HCT116 (cell line): ENCODE results near the gene GLIPR1. TPM values are rescaled to one million over a fixed set of nuclear protein-coding genes. Genes with fewer than 3 reads are reported as not detected.

Source experiments
- ATAC-seq: fragments of 200-7000 bp; cut with Tn5 transposase; 2 replicates; pipeline ENCODE4 v1.9.1; 2020; ENCODE audit warnings: mild to moderate bottlenecking, moderate library complexity
- BruUV-seq: library from RNA; stranded (reverse); fragments of 400-500 nt; replicated peaks from 2 replicates; lab custom pipeline; 2021; lab: Mats Ljungman, UMichigan
- CTCF ChIA-PET: fragments of 300-600 bp; sonication (Branson Sonifier 250); formaldehyde crosslinking; loops from one replicate; lab custom pipeline; 2021; ENCODE audit warnings: antibody characterized with exemption; lab: Charles Lee
- POLR2A ChIA-PET: fragments of 300-600, 350-600 bp; sonication (Branson Sonifier 250); formaldehyde crosslinking; loops from one replicate; lab custom pipeline; 2021; ENCODE audit warnings: antibody characterized with exemption; lab: Charles Lee
- RAD21 ChIA-PET, 2 experiments: fragments of 300-600 bp; sonication (Branson Sonifier 250); formaldehyde crosslinking; loops; one replicate each; lab custom pipeline; 2023; ENCODE audit warnings: low total read pairs in 2 of 2; ENCODE audit not compliant: uncharacterized antibody in 2 of 2, unreplicated experiment in 2 of 2, low non-redundant PET in 1 of 2; lab: Charles Lee
- DNase-seq: peaks from one replicate; pipeline ENCODE4 v3.0.0-alpha.2; 2010; ENCODE audit warnings: low read depth, low spot score
- H2AFZ ChIP-seq: fragments of 200-600 bp; shearing (Covaris generic), sonication (generic); 2 replicates; pipeline ENCODE4 v1.6.1; 2017; ENCODE audit warnings: low read depth, mixed run types, mixed read lengths, antibody characterized with exemption, low read length; ENCODE audit not compliant: poor library complexity, severe bottlenecking
- H3K27ac ChIP-seq: 2 replicates; pipeline ENCODE4 v1.5.1; 2012; ENCODE audit warnings: low read depth, low read length
- H3K27me3 ChIP-seq: fragments of 200-600 bp; sonication (generic); 2 replicates; pipeline ENCODE4 v1.6.1; 2016; ENCODE audit warnings: mixed run types, low read length, mixed read lengths; ENCODE audit not compliant: insufficient read depth
- H3K36me3 ChIP-seq, 2 experiments: fragments of 200-500 bp in 1 of 2; fragments of 200-600 bp in 1 of 2; sonication (Bioruptor generic) in 1 of 2; sonication (generic) in 1 of 2; 2 replicates each; pipeline versions ENCODE4 v1.5.1 to v1.6.1; 2014 to 2016; ENCODE audit warnings: low read length in 2 of 2, inconsistent platforms in 1 of 2, mixed read lengths in 1 of 2, mixed run types in 1 of 2; ENCODE audit not compliant: insufficient read depth in 2 of 2, control insufficient read depth in 1 of 2
- H3K4me1 ChIP-seq, 2 experiments: fragments of 200-600 bp in 1 of 2; sonication (generic) in 1 of 2; 2 replicates each; pipeline versions ENCODE4 v1.5.1 to v1.6.1; 2012 to 2017; ENCODE audit warnings: low read length in 2 of 2, inconsistent platforms in 1 of 2, mild to moderate bottlenecking in 1 of 2, mixed read lengths in 1 of 2, mixed run types in 1 of 2, moderate library complexity in 1 of 2; ENCODE audit not compliant: insufficient read depth in 2 of 2, control insufficient read depth in 1 of 2
- H3K4me2 ChIP-seq: fragments of 200-600 bp; sonication (generic); 2 replicates; pipeline ENCODE4 v1.6.1; 2017; ENCODE audit warnings: mixed run types, low read length, mixed read lengths
- H3K4me3 ChIP-seq, 2 experiments: fragments of 200-600 bp in 1 of 2; sonication (generic) in 1 of 2; replicated peaks in 1 of 2; 2 replicates each; pipeline ENCODE4 v1.5.1; 2011 to 2016; ENCODE audit warnings: low read length in 2 of 2, control low read depth in 1 of 2, low read depth in 1 of 2, mild to moderate bottlenecking in 1 of 2, mixed read lengths in 1 of 2, mixed run types in 1 of 2
- H3K79me2 ChIP-seq: fragments of 200-600 bp; sonication (generic); 2 replicates; pipeline ENCODE4 v1.6.1; 2017; ENCODE audit warnings: mild to moderate bottlenecking, mixed run types, low read length, moderate library complexity, mixed read lengths; ENCODE audit not compliant: insufficient read depth
- H3K9ac ChIP-seq: fragments of 200-600 bp; sonication (generic); 2 replicates; pipeline ENCODE4 v1.6.1; 2016; ENCODE audit warnings: low read length, mixed read lengths
- H3K9me2 ChIP-seq: fragments of 200-600 bp; sonication (generic), shearing (Covaris generic); 2 replicates; pipeline ENCODE4 v1.6.1; 2017; ENCODE audit warnings: mixed run types, mild to moderate bottlenecking, moderate library complexity; ENCODE audit not compliant: insufficient read depth
- H3K9me3 ChIP-seq, 2 experiments: fragments of 200-500 bp in 1 of 2; fragments of 200-600 bp in 1 of 2; sonication (Bioruptor generic) in 1 of 2; sonication (generic) in 1 of 2; 2 replicates each; pipeline ENCODE4 v1.6.1; 2014 to 2017; ENCODE audit warnings: low read length in 2 of 2, mixed read lengths in 2 of 2, inconsistent platforms in 1 of 2, low read depth in 1 of 2, mild to moderate bottlenecking in 1 of 2, mixed run types in 1 of 2, moderate library complexity in 1 of 2; ENCODE audit not compliant: control insufficient read depth in 1 of 2, insufficient read depth in 1 of 2
- H4K20me1 ChIP-seq: fragments of 200-600 bp; sonication (generic), shearing (Covaris generic); 2 replicates; pipeline ENCODE4 v1.6.1; 2017; ENCODE audit warnings: mixed run types, mild to moderate bottlenecking, moderate library complexity; ENCODE audit not compliant: insufficient read depth
- CBX3 ChIP-seq: IDR thresholded peaks from 2 replicates; pipeline ENCODE4 v1.6.1; 2012; ENCODE audit warnings: low read depth
- CEBPB ChIP-seq: IDR thresholded peaks from 2 replicates; pipeline ENCODE4 v1.6.1; 2012; ENCODE audit warnings: low read depth
- ELF1 ChIP-seq: IDR thresholded peaks from 2 replicates; pipeline ENCODE4 v1.6.1; 2012; ENCODE audit warnings: low read depth, borderline replicate concordance
- EZH2 ChIP-seq: fragments of 200-600 bp; sonication (generic); IDR thresholded peaks from 2 replicates; pipeline ENCODE4 v1.6.1; 2017; ENCODE audit warnings: antibody characterized with exemption, mixed run types
- FOSL1 ChIP-seq: IDR thresholded peaks from 2 replicates; pipeline ENCODE4 v1.6.1; 2012; ENCODE audit warnings: low read depth
- JUND ChIP-seq: IDR thresholded peaks from 2 replicates; pipeline ENCODE4 v1.6.1; 2012
- MAX ChIP-seq: IDR thresholded peaks from 2 replicates; pipeline ENCODE4 v1.6.1; 2012
- SIN3A ChIP-seq: IDR thresholded peaks from 2 replicates; pipeline ENCODE4 v1.6.1; 2012; ENCODE audit warnings: low read depth
- SP1 ChIP-seq: IDR thresholded peaks from 2 replicates; pipeline ENCODE4 v1.6.1; 2012; ENCODE audit warnings: low read depth
- SRF ChIP-seq: IDR thresholded peaks from 2 replicates; pipeline ENCODE4 v1.6.1; 2012; ENCODE audit warnings: low read depth
- YY1 ChIP-seq: IDR thresholded peaks from 2 replicates; pipeline ENCODE4 v1.6.1; 2011; ENCODE audit warnings: low read length, low read depth, moderate library complexity, mild to moderate bottlenecking; ENCODE audit not compliant: insufficient replicate concordance; ENCODE audit errors: extremely low read depth
- ZFX ChIP-seq: fragments of 450-650 bp; IDR thresholded peaks from 2 replicates; pipeline ENCODE4 v1.6.1; 2017
- intact Hi-C: fragments of 100-400 bp; cut with micrococcal nuclease; formaldehyde crosslinking; loops from 2 replicates; pipeline ENCODE4 v1.10.0; 2022
- total RNA-seq: library from RNA; stranded (reverse); gene quantifications from one replicate; pipeline ENCODE4 v1.2.1, GENCODE V29; 2021; ENCODE audit not compliant: unreplicated experiment
- TF ChIP-seq, protein P1 (sequence below): IDR thresholded peaks from 2 replicates; pipeline ENCODE4 v1.6.1; 2012

The GLIPR1 gene
- total RNA-seq, 1 experiment from 2014 or later: 0.39 TPM

DNA sequence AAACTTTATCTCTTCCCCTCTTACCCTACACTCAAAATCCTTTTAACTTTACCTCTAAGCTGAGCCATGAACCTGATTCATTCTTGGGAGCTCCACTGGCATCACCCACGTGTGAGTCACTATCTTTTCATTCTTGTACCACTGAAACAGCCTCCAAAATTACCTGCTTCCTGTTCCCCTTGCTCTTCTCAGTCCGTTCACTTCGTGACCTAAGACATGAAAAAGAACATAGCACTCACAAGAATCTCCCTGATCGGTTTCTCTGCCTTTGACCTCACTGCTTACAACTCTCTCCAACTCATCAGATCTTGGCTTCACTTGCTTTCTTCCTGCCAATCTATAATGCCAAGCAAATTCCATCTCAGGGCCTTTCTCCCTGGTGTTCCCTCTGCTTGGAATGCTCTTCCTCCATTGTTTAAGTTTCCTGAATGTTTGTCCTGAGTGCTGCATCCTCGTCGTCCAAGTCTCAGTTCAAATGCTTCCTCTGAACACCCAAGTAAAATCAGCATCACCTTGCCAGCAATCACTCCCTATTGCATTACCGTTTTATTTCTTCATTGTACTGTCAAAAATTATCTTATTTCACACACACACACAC is 9.2 kb downstream of the GLIPR1 start (continued):
- TF ChIP-seq SRF (no peak), CBX3 (peak; percentile 86)
- TF ChIP-seq, protein P1, sequence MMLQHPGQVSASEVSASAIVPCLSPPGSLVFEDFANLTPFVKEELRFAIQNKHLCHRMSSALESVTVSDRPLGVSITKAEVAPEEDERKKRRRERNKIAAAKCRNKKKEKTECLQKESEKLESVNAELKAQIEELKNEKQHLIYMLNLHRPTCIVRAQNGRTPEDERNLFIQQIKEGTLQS: no peak; the same call in 1 of the 2 replicates

DNA sequence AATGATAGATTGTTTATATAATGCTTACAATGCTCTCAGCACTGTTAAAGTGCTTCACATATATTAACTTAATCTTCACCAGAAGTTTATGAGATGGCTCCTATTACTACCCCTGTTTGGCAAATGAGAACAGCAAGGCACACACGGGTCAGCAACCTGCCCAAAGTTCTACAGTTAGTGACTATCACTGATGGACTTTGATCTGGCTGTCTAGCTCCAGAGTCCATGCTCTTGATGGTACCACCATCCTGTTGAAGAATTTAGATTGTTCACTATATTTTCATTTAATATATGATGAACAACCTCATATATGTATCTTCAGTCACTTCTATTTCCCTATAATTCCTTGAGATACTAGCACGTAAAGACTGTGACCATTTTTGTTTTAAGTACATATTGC is 10.6 kb downstream of the GLIPR1 start:
- H3K36me3 ChIP-seq: peaks cover 0 to 6% of the 10 kb centered on the region in 2 experiments; a peak in 3 of 4 replicates
- H3K27me3 ChIP-seq: no peaks in the 10 kb centered on the region
- peak overlapping the region; percentile 2; the same call in 1 of the 2 replicates for H3K4me2 ChIP-seq
- H3K9me2 ChIP-seq: no peaks in the 10 kb centered on the region
- ChIA-PET RAD21 (no interaction called here), POLR2A (no interaction called here), CTCF (no interaction called here)
- BruUV-seq: no TSS peak
- H4K20me1 ChIP-seq: no peaks in the 10 kb centered on the region; the same call in 1 of the 2 replicates
- H3K27ac ChIP-seq: peak overlapping the region; percentile 82; the same call in 1 of the 2 replicates
- H3K4me1 ChIP-seq: peaks cover 23 to 52% of the 10 kb centered on the region in 2 experiments
- H3K4me3 ChIP-seq: no peak overlapping the region
- TF ChIP-seq ZFX (no peak), CBX3 (no peak), YY1 (no peak), EZH2 (no peak)
- intact Hi-C loops: loop anchor here (10.0 kb wide), 1 partner anchor 796 kb away; no protein-coding TSS in a partner anchor
- DNase-seq: no peak
- no peaks in the 10 kb centered on the region for H3K9me3 ChIP-seq
- no peak overlapping the region for H3K9ac ChIP-seq
- no peak overlapping the region for H2AFZ ChIP-seq
- ATAC-seq: no peak
- H3K79me2 ChIP-seq: 0 out of 2 replicates have a peak, but pooled peaks cover 2% of the 10 kb centered on the region

- Histone ChIP-seq H4K20me1 (no peaks in the 10 kb centered on the region), H3K27ac (no peak overlapping the region), H3K4me1 (peaks cover 0 to 4% of the 10 kb centered on the region in 2 experiments; a peak in 1 of 4 replicates), H2AFZ (no peak overlapping the region), H3K9ac (no peak overlapping the region), H3K4me3 (no peak overlapping the region), H3K9me2 (no peaks in the 10 kb centered on the region), H3K79me2 (peaks cover 96% of the 10 kb centered on the region), H3K27me3 (no peaks in the 10 kb centered on the region), H3K9me3 (no peaks in the 10 kb centered on the region), H3K4me2 (no peak overlapping the region), H3K36me3 (peaks cover 73 to 85% of the 10 kb centered on the region in 2 experiments)
- TF ChIP-seq ELF1 (no peak), SIN3A (no peak), FOSL1 (no peak), ZFX (no peak), EZH2 (no peak), MAX (no peak), SP1 (no peak), CEBPB (no peak), JUND (no peak)
- TF ChIP-seq, protein P1: no peak
- POLR2A ChIA-PET: no interaction called here
- intact Hi-C loops: loop anchor here (10.0 kb wide), 1 partner anchor 339 kb away; no protein-coding TSS in a partner anchor
- DNase-seq (no peak), ATAC-seq (no peak)
- BruUV-seq: no TSS peak
- CTCF ChIA-PET: no interaction called here
- RAD21 ChIA-PET: no interaction called here
Observed at GRCh38 chr12:75503459-75503858, 22.9 kb downstream of the GLIPR1 start.
